Measurements from ENCODE around the gene SH3PXD2B. TPM values are rescaled to one million over a fixed set of nuclear protein-coding genes. Genes with fewer than 3 reads are reported as not detected.
"Not testable (repeated sequence)": the region's sequence is repeated elsewhere in the genome, so short reads cannot be mapped to it uniquely, and the experiment has no call there.

Gene SH3PXD2B
- total and polyA plus RNA-seq, 10 of the 15 experiments (the other 5 are each of a cell fraction or from before 2014, with no cell fraction given), result 0.05 to 1.6 (median 0.57) TPM

DNA sequence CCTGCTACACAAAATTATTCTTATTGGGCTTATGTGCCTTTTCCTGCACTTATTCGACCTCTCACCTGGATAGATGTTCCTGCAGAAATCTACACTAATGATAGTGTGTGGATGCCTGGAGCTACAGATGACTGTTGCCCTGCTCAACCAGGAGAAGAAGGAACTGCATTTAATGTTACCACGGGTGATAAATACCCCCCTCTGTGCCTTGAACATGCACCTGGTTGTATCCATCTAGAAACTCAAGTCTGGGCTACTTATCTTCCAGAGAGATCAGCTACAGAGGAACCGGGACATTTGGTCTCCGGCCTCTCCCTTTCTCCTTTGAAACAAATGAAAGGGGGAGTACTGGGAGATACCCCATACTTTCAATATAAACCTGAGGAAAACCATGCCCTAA is 54.5 kb downstream of the SH3PXD2B start:
- H3K36me3 ChIP-seq (ENCODE audit: control insufficient read depth in 2 of 2, insufficient read depth in 2 of 2, low read length in 1 of 2), result no peaks in the 10 kb centered on the region
- no peaks in the 10 kb centered on the region for H3K4me1 ChIP-seq (ENCODE audit: control insufficient read depth, insufficient read depth, low read length)
- H3K4me2 ChIP-seq (ENCODE audit: control insufficient read depth, insufficient read depth), result no peak overlapping the region
- 48% methylated on average over 4 of the region's 4 CpGs for WGBS (ENCODE audit: insufficient coverage, insufficient replicate concordance, low lambda C conversion rate, missing lambda C conversion rate)
- no peak for DNase-seq (ENCODE audit: low read depth, low spot score)
- ChIA-PET CTCF (no interaction called here), SMC1A (ENCODE audit: uncharacterized antibody, unreplicated experiment) (no interaction called here), RAD21 (ENCODE audit: unreplicated experiment) (no interaction called here), POLR2A (no interaction called here)
- ATAC-seq, result no peak
- no peaks in the 10 kb centered on the region for H3K79me2 ChIP-seq (ENCODE audit: control insufficient read depth, insufficient read depth, low read length)
- in situ Hi-C loops (cut with MboI), result no loop called here
- H3K9me3 ChIP-seq (replicated peaks; ENCODE audit: control insufficient read depth, insufficient read depth, low read length), result no peaks in the 10 kb centered on the region; the same call in 2 of the 3 replicates
- no peak for FAIRE-seq
- no peak overlapping the region for H3K9ac ChIP-seq (ENCODE audit: control insufficient read depth, insufficient read depth, low read length)
- no peak overlapping the region for H3K4me3 ChIP-seq
- TF ChIP-seq RBBP5 (conservative IDR thresholded peaks at IDR 0.05) (no peak), SMAD1 (IDR thresholded peaks at IDR 0.05; ENCODE audit: low read depth, partially characterized antibody) (no peak)
- intact Hi-C loops (cut with micrococcal nuclease; ENCODE audit: unreplicated experiment), result no loop called here
- no peak overlapping the region for H3K27ac ChIP-seq (ENCODE audit: control insufficient read depth, insufficient read depth)
- H2AFZ ChIP-seq (ENCODE audit: control insufficient read depth, low read depth, low read length), result no peak overlapping the region
- H3K27me3 ChIP-seq (replicated peaks in 1 of 2; ENCODE audit: control insufficient read depth in 2 of 2, insufficient read depth in 2 of 2, low read length in 1 of 2), result peaks cover 0 to 5% of the 10 kb centered on the region in 2 experiments; a peak in 3 of 4 replicates
- no peaks in the 10 kb centered on the region for H4K20me1 ChIP-seq (ENCODE audit: control insufficient read depth, insufficient read depth)
- BruUV-seq (replicated peaks), result no TSS peak

DNA sequence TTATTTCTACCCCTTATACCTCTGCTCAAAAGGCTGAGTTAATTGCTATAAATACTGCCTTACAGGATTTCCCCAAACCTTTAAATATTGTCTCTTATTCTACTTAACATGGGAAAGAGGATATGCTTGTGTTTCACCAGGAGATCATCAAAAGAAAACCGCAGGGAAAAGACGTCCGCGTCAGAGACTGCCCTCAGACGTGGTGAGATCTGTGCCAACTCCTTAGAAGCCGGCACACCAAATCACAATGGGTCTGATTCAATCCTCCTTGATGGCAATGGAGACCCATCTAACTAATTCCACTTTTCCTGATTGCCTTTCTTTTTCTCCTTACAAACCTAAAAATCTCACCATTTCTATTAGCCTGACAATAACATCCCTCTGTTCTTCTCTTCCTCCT is 55.0 kb downstream of the SH3PXD2B start:
- Histone ChIP-seq H3K27me3 (replicated peaks in 1 of 2; ENCODE audit: control insufficient read depth in 2 of 2, insufficient read depth in 2 of 2, low read length in 1 of 2) (peaks cover 0 to 4% of the 10 kb centered on the region in 2 experiments; a peak in 3 of 4 replicates), H2AFZ (ENCODE audit: control insufficient read depth, low read depth, low read length) (no peak overlapping the region), H4K20me1 (ENCODE audit: control insufficient read depth, insufficient read depth) (no peaks in the 10 kb centered on the region), H3K9me3 (replicated peaks; ENCODE audit: control insufficient read depth, insufficient read depth, low read length) (no peaks in the 10 kb centered on the region; the same call in 2 of the 3 replicates), H3K36me3 (ENCODE audit: control insufficient read depth in 2 of 2, insufficient read depth in 2 of 2, low read length in 1 of 2) (no peaks in the 10 kb centered on the region), H3K4me1 (ENCODE audit: control insufficient read depth, insufficient read depth, low read length) (no peaks in the 10 kb centered on the region), H3K9ac (ENCODE audit: control insufficient read depth, insufficient read depth, low read length) (no peak overlapping the region), H3K4me2 (ENCODE audit: control insufficient read depth, insufficient read depth) (no peak overlapping the region), H3K27ac (ENCODE audit: control insufficient read depth, insufficient read depth) (no peak overlapping the region), H3K4me3 (no peak overlapping the region), H3K79me2 (ENCODE audit: control insufficient read depth, insufficient read depth, low read length) (no peaks in the 10 kb centered on the region)
- RAD21 ChIA-PET (ENCODE audit: unreplicated experiment), result no interaction called here
- SMC1A ChIA-PET (ENCODE audit: uncharacterized antibody, unreplicated experiment), result no interaction called here
- POLR2A ChIA-PET, result no interaction called here
- 82% methylated on average over 6 of the region's 6 CpGs for WGBS (ENCODE audit: insufficient coverage, insufficient replicate concordance, low lambda C conversion rate, missing lambda C conversion rate)
- no peak for DNase-seq (ENCODE audit: low read depth, low spot score)
- no peak for TF ChIP-seq KLF5 (IDR thresholded peaks at IDR 0.05; ENCODE audit: partially characterized antibody)
- no peak for TF ChIP-seq POLR2AphosphoS2 (IDR thresholded peaks at IDR 0.05; ENCODE audit: low read depth, low read length)
- no peak for TF ChIP-seq MYB (IDR thresholded peaks at IDR 0.05; ENCODE audit: borderline replicate concordance, low read depth, low read length)
- no peak for TF ChIP-seq ZNF384 (IDR thresholded peaks at IDR 0.05; ENCODE audit: borderline replicate concordance, low read depth, low read length)
- no peak for TF ChIP-seq CBX3 (IDR thresholded peaks at IDR 0.05; ENCODE audit: borderline replicate concordance, low read depth)
- no peak for ATAC-seq
- no TSS peak for BruUV-seq (replicated peaks)
- intact Hi-C loops (cut with micrococcal nuclease; ENCODE audit: unreplicated experiment), result no loop called here
- no peak for FAIRE-seq
- in situ Hi-C loops (cut with MboI), result no loop called here
- CTCF ChIA-PET, result no interaction called here

DNA sequence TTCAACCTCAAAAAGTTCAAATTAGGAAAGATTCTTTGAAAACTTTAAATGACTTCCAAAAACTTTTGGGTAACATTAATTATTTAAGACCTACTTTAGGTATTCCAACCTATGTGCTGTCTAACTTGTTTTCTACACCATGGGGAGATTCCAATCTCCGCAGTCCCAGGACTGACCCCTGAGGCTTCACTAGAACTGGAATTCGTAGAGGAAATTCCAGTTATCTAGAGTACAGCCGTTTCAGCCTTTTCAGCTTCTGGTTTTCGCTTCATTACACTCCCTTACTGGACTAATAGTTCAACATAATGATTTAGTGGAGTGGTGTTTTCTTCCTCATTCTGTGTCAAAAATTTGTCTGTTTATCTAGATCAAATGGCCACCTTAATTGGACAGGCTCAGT is 55.7 kb downstream of the SH3PXD2B start:
- in situ Hi-C loops (cut with MboI), result not testable (repeated sequence)

More for the DNA sequence above, 55.7 kb downstream of the SH3PXD2B start:
- RAD21 ChIA-PET (ENCODE audit: unreplicated experiment); H3K4me2 ChIP-seq (ENCODE audit: control insufficient read depth, insufficient read depth); H3K36me3 ChIP-seq (ENCODE audit: control insufficient read depth in 2 of 2, insufficient read depth in 2 of 2, low read length in 1 of 2); H3K4me1 ChIP-seq (ENCODE audit: control insufficient read depth, insufficient read depth, low read length); H3K9me3 ChIP-seq (replicated peaks; ENCODE audit: control insufficient read depth, insufficient read depth, low read length); POLR2A ChIA-PET; H3K27ac ChIP-seq (ENCODE audit: control insufficient read depth, insufficient read depth); H3K79me2 ChIP-seq (ENCODE audit: control insufficient read depth, insufficient read depth, low read length); ATAC-seq; DNase-seq (ENCODE audit: low read depth, low spot score); H3K9ac ChIP-seq (ENCODE audit: control insufficient read depth, insufficient read depth, low read length); BruUV-seq (replicated peaks); H3K4me3 ChIP-seq; CTCF ChIA-PET; H2AFZ ChIP-seq (ENCODE audit: control insufficient read depth, low read depth, low read length); intact Hi-C loops (cut with micrococcal nuclease; ENCODE audit: unreplicated experiment); H3K27me3 ChIP-seq (replicated peaks in 1 of 2; ENCODE audit: control insufficient read depth in 2 of 2, insufficient read depth in 2 of 2, low read length in 1 of 2); FAIRE-seq; H4K20me1 ChIP-seq (ENCODE audit: control insufficient read depth, insufficient read depth); SMC1A ChIA-PET (ENCODE audit: uncharacterized antibody, unreplicated experiment): not testable (repeated sequence)
- WGBS (ENCODE audit: insufficient coverage, insufficient replicate concordance, low lambda C conversion rate, missing lambda C conversion rate), result 22% methylated on average over 4 of the region's 4 CpGs

Measured in GM12878 (cell line).